ENCODE data around the gene SAA2.
"Not testable (repeated sequence)": the region's sequence is repeated elsewhere in the genome, so short reads cannot be mapped to it uniquely, and the experiment has no call there.

The SAA2 gene

DNA sequence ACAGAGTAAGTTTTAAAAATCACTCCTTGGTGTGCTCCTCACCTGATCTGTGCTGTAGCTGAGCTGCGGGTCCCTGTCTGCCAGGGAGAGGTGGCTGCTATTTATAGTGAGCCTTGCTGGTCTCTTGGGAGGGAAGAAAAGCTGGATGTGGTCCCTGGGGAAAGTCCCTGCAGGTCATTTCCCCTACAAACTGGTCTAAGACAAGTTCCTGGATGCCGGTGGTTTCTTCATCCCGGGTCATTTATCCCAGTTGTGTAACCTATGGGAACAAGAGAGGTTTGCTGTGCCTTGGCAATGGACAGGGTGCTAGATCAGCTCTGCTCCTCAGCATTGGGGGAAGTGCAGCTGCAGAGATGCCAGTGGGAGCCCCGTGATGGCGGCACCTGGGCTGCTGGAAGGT, at the start of gene SAA2:
TSS of gene SAA2 (minus strand) at position 108 of the 400 bp plus-strand sequence. CDS start 657 bp downstream, outside the sequence.
- DNase-seq (ENCODE audit: low spot score), result no peak

DNA sequence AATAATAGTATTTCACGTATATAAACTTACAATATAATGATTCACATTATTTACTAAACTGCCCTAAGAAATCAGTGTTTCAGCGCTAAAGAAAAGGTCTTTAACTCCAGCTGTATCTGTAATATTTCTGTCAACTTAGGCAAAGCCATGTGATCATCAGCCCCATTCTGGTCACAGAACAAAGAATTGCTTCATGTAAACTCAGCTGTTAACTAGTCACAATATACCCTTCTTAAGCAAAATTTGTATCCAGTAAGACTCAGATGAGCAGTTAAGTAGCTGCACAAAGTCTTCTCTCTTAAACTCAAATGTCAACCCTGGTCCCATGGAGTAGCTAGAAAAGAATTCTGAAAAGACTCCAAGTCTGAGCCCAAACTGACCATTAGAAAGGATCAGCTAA, 46.8 kb upstream of the SAA2 start:
- no peak for DNase-seq (ENCODE audit: low spot score)

DNA sequence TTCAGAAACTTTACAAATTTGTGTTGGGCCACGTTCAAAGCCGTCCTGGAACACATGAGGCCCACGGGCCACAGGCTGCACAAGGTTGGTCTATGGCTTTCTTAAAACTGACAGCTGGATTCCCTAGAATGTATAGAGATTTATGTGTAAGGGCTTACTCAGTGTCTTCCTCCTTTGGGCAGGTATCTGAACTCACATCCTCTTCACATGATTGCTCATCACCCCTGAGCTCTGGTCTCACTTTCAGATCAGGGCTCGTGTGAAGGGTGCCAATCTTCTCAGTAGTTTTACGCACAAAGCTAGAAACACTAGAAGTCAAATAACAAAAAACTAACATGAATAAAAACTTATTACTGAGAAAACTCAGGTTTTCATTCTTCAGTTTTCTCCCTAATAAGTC, 46.4 kb upstream of the SAA2 start:
- DNase-seq (ENCODE audit: low spot score), result no peak

DNA sequence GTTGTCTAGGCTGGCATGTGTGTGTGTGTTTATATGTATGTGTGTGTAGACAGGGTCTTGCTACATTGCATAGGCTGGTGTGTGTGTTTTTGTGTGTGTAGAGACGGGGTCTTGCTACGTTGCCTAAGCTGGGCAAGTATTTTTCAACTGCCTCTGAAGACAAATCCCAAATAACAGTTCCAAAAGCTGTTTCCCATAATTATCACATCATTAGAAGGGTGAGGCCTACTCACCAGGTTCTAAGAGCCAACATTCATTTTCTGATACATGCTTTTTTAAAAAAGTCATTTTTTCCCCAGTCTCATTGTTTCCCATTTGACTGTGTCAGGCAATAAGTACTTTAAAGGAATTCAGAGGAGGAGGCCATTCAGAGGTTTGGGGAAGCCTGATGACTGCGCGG, 40.4 kb upstream of the SAA2 start:
- DNase-seq (ENCODE audit: low spot score), result no peak

DNA sequence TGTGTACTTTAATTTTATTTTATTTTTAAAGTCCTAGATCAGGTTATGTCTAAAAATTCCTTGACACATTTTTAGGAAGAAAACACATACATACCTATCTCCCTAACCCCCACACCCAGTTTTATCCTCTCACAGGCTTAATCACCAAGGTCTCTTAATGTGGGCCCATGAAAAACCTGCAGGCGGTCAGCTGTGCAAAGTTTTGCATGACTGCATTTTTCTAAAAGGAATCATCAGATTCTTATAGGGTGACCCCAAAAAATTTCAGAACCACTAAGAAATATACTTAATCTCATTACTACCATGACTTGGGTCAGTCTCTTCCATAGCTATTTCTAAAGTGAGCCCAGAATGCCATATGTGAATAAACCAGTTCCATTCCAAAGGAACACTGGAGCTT, 37.4 kb upstream of the SAA2 start:
- DNase-seq (ENCODE audit: low spot score), result no peak

DNA sequence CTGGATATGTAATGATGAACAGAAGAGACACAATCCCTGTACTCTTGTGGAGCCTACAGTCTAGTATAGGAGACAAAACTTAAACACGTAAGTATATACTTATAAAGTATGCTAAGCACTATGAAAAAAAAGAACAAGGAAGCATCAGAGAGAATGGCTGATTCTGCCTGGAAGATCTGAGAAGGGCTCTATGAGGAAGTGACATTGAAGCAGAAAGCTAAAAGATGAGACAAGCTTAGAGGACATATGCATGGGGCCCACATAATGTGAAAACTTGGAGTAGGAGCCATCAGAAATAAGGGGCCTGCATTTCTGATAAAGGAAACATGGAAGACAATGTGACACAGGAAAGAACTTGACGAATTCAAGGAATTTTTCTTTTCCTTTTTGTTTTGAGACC, 34.2 kb upstream of the SAA2 start:
- DNase-seq (ENCODE audit: low spot score), result no peak

DNA sequence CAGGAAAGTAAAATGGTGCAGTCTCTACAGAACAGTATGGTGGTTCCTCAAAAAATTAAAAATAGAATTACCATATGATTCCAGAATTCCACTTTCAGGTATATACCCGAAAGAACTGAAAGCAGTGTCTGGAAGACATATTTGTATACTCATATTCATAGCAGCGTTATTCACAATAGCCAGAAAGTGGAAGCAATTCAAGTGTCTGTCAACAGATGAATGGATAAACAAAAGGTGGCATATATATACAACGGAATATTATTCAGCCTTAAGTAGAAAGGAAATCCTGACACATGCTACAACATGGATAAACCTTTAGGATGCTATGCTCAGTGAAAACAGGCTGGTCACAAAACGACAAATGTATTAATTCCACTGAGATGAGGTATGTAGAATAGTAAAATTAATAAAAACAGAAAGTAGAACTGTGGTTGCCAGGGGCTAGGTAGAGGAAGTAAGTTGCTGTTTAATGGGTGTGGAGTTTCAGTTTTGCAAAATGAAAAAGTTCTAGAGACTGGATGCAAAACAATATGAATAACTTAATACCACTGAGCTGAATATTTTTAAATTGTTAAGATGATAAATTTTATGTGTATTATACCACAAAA, 32.1 kb upstream of the SAA2 start:
- DNase-seq (ENCODE audit: low spot score), result no peak

DNA sequence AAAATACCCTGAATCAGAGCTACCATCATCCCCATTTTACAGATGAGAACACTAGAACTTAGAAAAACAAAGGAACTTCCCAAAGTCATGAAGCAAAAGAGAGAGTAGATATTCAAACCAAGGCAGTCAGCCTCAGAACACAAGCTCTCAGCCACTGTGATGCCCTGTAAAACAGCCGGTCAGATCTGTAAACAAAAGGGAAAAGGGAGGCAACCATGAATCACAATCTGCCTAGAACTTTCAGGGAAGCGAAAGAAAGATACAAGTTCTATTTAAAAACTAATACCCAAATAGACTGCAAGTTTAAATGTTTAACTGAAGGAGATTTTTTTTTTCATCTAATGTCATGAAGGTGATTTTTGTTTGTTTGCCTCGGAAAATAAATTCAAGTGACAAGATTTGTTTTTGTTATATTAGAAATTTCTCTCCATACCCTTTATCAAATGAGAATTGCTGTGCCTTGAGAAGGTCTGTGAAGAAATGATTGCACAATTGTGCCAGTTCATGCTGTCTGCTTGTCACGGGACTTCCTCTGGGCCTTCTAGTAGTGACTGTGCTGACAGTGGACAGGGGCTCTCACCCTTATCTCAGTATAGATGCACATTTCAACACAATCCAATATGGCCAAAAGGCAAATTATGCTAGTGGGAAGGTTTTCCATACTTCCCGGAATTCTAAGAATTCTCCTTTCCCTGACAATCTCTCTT, 29.2 kb upstream of the SAA2 start:
- DNase-seq (ENCODE audit: low spot score), result no peak

DNA sequence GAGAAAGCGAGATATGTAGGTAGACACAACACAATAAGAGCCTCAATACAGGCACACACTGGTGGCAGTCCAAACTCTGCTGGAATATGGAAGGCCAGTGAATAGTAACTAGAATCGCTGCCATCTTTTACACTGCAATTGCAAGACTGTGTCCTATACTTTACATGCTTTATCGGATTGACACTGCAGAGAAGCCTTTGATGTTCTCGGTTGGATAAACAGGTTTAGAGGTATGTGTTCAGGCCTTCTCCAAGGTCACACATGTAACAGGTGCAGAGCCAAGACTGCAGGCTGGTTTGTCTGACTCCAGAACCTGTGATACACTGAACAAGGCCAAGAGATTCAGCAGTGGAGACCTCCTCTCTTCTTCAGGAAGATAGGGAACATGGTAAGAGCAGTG, 22.7 kb upstream of the SAA2 start:
- no peak for DNase-seq (ENCODE audit: low spot score)

DNA sequence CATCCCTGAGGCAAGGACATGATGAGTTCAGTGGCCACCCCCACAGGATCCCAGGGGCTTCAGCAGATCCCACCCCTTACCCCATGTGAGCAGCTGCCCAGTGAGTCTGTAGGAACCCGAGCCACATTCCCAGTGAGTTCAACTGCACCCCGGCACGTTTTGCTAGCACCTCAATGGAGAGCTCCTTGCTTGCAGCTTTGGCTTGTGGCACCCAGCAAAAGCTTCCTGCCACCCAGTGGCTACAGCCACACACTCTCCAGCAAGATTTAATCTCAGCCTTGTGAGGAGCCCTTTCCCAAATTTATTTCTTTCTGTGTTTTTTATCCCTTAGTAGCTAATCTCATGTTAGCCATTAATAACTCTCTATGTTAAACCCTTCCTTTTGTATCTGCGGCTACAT, 21.6 kb upstream of the SAA2 start:
- DNase-seq (ENCODE audit: low spot score), result no peak

DNA sequence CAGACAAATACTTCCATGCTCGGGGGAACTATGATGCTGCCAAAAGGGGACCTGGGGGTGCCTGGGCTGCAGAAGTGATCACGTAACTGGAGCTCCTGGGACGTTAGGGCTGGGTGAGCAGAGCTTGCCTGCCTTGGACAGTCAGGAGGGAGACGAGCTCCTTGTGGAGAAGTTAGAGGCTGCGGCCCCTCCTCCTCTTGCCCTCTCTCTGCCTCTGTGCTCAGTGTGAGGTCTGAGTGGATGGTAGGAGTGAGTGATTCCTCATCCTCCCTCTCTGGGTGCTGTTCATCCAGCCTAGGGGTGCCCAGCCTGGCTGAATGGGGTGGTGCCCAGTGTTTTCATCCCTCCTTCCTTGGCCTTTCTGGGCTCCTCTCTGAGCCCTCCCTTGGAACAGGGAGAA, 20.8 kb upstream of the SAA2 start:
- not testable (repeated sequence) for DNase-seq (ENCODE audit: low spot score)

DNA sequence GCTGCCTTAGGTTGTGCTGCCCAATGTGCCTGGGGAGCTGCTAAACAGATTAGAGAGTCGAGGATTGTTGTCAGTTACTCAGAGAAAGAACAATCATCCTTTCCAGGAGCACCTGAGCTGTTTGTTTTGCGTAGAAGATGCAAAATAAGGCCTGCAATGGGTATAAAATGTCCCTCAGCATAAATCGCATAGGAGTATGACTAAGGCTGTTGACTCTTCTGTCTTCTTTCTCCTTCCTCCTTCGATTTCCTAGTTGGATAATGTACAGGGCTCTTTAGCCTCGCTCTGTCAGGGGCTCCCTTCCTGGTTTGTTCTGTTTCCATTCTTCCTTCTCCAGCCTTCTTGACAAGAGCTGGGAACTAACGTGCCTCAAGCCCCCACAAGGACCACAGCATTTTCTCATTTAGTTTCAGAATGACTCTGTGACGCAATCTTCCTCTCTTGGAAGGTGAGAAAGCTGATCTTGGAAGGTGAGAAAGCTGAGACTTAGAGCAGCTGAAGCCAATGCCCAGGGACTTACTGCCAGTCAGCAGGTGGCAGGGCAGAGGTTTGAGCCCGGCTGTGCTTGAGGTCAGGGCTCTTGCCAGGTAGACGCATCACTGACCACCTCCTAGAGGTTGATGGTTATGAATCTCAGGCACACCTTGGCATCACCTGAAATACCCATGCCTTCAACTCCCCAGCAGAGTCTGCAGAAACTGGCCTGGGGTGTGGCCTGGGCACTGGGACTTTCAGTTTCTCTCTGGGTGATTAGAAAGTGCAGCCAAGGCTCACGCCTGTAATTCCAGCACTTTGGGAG, 19.1 kb upstream of the SAA2 start:
- DNase-seq (ENCODE audit: low spot score), result not testable (repeated sequence)

DNA sequence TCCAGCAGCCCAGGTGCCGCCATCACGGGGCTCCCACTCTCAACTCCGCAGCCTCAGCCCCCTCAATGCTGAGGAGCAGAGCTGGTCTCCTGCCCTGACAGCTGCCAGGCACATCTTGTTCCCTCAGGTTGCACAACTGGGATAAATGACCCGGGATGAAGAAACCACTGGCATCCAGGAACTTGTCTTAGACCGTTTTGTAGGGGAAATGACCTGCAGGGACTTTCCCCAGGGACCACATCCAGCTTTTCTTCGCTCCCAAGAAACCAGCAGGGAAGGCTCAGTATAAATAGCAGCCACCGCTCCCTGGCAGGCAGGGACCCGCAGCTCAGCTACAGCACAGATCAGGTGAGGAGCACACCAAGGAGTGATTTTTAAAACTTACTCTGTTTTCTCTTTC, 17.5 kb upstream of the SAA2 start, which contains the start of gene SAA1:
TSS of gene SAA1 (plus strand) at position 316 of the 400 bp plus-strand sequence. CDS start 624 bp downstream, outside the sequence.
- no peak for DNase-seq (ENCODE audit: low spot score)

DNA sequence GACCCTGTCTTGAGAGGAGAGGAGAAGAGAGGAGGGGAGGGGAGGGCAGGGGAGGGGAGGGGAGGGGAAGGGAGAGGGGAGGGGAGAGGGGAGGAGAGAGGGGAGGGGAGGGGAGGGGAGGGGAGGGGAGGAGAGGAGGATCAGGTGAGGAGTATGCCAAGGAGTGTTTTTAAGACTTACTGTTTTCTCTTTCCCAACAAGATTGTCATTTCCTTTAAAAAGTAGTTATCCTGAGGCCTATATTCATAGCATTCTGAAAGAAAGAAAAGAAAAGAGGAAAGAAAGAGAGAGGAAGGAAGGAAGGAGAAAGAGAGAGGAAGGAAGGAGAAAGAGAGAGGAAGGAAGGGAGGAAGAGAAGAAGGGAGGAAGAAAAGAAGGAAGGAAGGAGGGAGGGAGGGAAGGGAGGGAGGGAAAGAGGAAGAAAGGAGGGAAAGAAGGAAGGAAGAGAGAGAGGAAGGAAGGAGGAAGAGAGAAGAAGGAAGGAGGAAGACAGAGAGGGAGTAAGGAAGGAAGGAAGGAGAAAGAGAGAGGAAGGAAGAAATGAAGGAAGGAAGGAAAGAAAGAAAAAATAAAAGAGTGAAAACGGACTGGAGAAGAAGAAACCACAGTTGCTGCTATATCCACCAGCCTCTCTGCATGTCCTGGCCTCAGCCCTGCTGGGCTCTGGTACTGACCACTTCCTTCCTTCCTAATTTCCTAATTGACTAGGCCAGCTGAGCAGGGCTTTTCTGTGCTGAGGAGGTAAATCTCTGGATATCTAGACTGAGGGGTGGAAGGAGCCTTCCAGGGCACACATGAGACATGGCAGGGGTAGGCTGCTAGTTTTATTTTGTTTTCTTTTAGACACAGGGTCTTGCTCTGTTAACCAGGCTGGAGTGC, 16.4 kb upstream of the SAA2 start:
- DNase-seq (ENCODE audit: low spot score), result no peak

DNA sequence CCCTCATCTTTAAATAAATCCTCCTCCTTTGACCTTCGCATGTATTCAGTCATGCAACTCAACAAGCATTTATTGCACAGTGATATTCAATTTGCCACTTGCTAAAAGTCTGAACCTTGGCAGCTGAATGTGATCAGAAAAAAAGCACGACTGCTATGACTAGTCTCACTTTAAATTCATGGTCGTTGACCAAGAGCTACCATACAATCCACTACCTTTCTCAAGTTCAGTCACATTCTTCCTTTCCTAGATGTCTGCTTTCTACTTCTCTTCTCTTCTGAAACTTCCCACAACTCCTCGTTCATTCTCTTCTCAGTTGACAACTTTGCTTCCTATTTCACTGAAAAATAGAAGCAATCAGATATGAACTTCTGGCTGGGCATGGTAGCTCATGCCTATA, 15.6 kb upstream of the SAA2 start:
- no peak for DNase-seq (ENCODE audit: low spot score)

DNA sequence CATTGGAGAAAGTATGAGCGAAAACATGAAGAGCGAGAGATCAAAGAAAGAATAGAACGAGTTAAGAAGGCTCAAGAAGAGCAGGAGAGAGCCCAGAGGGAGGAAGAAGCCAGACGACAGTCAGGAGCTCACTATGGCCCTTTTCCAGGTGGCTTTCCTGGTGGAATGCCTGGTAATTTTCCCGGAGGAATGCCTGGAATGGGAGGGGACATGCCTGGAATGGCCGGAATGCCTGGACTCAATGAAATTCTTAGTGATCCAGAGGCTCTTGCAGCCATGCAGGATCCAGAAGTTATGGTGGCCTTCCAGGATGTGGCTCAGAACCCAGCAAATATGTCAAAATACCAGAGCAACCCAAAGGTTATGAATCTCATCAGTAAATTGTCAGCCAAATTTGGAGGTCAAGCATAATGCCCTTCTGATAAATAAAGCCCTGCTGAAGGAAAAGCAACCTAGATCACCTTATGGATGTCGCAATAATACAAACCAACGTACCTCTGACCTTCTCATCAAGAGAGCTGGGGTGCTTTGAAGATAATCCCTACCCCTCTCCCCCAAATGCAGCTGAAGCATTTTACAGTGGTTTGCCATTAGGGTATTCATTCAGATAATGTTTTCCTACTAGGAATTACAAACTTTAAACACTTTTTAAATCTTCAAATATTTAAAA, 14.3 kb upstream of the SAA2 start:
- DNase-seq (ENCODE audit: low spot score), result not testable (repeated sequence)

DNA sequence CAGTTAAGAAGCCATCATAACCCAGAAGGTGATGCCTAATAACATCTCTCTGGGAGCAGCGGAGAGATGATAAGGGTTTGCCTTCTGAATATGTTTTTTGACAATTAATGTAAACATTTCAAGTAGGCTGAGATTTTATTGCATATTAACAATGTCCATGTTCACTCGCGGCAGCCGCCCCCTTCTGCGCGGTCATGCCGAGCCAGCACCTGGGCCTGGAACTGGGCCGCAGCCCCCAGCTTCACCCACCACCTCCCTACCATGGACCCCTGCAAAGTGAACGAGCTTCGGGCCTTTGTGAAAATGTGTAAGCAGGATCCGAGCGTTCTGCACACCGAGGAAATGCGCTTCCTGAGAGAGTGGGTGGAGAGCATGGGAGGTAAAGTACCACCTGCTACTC, 13.3 kb upstream of the SAA2 start:
- no peak for DNase-seq (ENCODE audit: low spot score)

DNA sequence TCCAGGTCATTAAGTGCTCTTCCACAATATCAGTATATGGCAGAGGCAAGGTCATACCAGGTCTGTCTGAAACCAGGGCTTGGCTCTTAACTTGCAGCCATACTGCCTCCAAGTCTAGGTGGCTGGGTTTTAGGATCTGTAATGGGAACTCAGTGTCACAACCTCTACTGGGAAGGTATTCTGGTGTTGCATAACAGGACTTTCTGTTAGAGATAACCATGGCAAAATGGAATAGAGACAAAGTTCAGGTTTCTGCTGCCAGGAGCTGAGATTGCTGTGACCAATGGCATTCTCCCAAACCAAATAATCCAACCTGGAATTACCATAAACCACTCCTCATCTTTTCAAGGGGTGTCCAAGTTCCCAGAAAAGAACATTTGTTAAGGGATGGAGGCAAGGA, 10.8 kb upstream of the SAA2 start:
- no peak for DNase-seq (ENCODE audit: low spot score)

DNA sequence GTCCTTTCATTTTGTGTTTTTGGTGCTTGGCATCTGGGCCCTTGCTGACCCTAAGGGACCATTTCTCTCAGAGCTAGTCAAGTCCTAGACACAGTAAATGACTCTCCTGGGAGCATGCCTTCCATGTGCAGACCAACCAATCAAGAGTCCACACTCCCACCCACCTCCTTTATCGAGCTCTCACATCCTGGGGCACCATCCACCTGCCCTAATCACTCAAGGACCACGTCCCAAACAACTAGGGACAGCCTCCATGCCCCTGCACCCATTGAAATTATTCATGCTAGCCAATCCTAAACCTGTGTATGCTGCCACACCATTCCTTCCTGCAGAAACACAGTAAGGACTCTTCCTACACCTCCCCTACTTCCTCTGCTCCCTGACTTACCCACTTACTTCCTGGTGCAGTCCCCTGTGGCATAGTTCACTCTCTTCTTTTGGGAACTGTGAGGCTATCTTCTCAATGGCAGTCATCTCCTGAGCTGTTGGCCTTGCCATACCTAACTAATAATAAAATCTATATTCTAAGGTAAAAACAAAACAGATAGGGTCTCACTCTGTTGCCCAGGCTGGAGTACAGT, 6.4 kb upstream of the SAA2 start:
- no peak for DNase-seq (ENCODE audit: low spot score)

DNA sequence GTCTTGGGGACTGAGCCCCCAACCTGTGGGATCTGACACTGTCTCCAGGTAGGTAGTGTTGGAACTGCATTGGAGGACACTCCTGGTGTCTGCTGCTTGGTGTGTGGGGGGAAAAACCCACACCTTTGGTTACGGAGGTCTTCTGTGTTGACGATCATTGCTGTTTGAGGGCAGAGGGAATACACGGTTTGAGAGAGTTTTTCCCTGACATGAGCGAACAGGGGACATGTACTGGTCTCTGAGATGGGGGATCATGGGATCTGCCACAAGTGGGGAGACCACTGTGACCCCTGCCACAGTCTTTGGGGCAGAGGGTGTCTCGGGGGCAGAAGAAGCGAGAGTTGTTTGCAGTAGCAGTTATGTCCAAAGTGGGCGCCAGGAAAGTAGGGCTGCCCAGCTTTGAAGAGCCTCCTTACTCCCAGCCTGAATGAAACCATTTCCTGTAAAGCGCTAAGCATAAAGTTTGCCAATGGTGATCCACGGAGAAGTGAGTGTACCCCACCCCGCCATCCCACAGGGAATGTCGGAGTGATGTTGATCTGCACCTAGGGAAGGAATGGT, 5.4 kb upstream of the SAA2 start:
- no peak for DNase-seq (ENCODE audit: low spot score)

DNA sequence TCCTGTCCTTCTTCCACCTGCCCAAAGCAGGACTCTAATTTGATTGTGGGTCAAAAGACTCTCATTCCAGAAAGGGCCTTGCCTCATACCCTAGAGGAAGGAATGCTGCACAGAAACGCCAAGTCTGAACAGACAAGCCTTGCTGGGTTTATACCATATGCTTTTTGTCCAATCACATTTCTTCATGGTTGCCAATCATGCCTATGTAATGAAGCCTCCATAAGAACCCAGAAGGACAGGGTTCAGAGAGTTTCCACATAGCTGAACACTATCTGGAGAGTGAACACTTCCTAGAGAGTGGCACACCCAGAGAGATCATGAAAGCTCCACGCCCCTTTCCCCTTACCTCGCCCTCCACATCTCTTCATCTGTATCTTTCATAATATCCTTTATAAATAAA, 4.8 kb upstream of the SAA2 start:
- no peak for DNase-seq (ENCODE audit: low spot score)
